GM19452 (cell line): Measurements from ENCODE around the gene BRI3.

Experiments used
- ATAC-seq: cut with Tn5 transposase; IDR thresholded peaks from one replicate; pipeline ENCODE4 v1.9.1; 2021; ENCODE audit not compliant: unreplicated experiment

The BRI3 gene

GRCh38 chr7:98251601-98252424, 29.7 kb upstream of the BRI3 start, which contains the start of gene TECPR1:
TSS of gene TECPR1 (minus strand) at chr7:98252232. CDS start at chr7:98246146, 6,086 bp downstream.
- peak; percentile 97 for ATAC-seq

- ATAC-seq, result no peak
Observed at GRCh38 chr7:98252425-98253054, 28.9 kb upstream of the BRI3 start.

GRCh38 chr7:98254516-98254915, 27.0 kb upstream of the BRI3 start:
- no peak for ATAC-seq

GRCh38 chr7:98254951-98255610, 26.4 kb upstream of the BRI3 start:
- no peak for ATAC-seq

DNA sequence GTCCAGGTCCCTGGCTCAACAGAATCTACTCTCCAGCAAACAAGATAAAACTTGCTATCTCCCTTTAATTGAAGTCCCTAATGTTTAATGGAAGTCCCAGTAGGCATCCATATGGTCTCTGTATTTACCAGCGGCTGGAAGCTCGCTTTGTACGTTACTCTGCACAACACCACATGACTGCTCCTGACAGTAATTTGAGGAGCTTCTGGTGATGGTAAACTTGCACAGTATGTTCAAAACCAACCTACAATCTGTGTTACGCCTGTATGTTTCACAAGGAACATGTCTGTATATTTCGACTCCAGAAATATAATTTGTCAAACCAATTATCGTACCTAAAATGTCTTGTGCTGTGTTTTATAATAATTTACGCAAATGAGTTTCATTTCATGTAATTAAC, 25.1 kb upstream of the BRI3 start:
- ATAC-seq, result no peak

- no peak for ATAC-seq
Observed at GRCh38 chr7:98257701-98258100, 23.8 kb upstream of the BRI3 start.

DNA sequence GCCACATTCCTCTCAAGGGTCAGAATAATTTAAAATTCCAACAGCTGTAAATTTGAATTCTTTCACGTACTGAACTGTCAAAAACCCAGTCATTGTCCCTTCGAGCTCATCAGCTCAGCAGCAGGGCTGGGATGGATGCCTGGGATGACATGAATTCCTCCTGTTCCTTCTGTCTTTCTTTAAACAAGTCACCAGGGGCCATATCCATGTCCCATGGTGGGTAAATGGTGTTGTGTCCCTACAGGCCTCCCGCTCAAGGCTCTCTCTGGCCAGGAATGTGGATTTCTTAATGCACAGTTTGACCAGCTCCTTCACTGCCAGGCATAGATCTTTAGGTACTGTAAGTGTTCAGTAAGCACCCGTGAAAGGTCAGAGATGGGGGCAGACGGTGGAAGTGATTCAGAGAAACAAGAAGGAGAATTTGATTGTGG, 15.6 kb upstream of the BRI3 start:
- no peak for ATAC-seq

- ATAC-seq, result no peak
Observed at GRCh38 chr7:98266840-98267239, 14.6 kb upstream of the BRI3 start.

DNA sequence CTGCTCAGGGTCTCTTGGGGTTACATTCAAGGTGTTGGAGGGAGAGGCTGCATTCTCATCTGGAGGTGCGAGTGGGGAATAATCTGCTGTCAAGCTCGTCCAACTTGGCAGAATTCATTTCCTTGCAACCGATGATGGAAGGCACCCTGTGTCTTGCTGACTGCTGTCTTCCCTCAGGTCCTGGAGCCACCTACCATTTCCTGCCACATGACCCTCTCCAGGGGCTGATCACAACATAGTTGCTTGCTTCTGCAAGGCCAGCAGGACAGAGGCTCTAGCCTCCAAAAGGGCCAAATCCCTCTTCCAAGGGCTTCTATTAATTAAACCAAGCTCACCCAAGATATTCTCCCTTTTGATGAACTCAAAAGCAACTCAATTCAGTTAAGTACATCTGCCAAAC, 14.2 kb upstream of the BRI3 start:
- ATAC-seq, result no peak

GRCh38 chr7:98276241-98276761, 5.2 kb upstream of the BRI3 start:
- ATAC-seq, result no peak

DNA sequence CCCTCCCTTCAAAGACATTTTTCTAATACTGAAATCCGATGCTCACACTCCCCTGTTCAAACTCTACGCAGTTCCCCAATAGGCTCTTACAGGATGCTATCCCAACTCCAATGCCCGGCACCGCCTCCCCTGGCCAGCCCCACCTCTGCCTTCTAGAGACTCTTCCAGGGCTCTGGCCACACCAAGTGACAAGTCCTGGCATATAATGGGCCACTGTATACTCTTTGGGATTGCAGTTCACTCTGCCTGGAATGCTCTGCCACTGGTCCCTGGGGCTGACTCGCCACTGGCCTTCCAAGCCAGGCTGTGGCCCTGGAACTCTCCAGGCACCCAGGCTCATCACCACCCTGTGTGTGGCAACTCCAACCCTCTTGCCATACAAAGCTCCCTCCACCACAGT, 3.1 kb upstream of the BRI3 start:
- ATAC-seq, result no peak

GRCh38 chr7:98278936-98279335, 2.5 kb upstream of the BRI3 start:
- no peak for ATAC-seq

DNA sequence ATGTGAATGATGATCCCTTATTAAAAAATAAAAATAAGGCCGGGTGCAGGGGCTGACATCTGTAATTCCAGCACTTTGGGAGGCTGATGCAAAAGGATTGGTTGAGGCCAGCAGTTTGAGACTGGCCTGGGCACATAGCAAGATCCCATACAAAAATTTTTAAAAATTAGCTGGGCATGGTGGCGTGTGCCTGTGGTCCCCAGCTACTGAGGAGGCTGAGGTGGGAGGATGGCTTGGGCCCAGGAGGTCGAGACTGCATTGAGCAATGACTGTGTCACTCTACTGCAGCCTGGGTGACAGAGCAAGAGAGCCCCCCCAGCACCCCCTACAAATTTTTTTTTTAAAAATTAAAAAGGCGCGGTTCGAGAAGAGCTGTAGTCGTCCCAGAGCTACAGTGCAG, 1.2 kb upstream of the BRI3 start:
- ATAC-seq, result no peak

GRCh38 chr7:98281757-98282606, 496 bp downstream of the BRI3 start:
- peak; percentile 36 for ATAC-seq

DNA sequence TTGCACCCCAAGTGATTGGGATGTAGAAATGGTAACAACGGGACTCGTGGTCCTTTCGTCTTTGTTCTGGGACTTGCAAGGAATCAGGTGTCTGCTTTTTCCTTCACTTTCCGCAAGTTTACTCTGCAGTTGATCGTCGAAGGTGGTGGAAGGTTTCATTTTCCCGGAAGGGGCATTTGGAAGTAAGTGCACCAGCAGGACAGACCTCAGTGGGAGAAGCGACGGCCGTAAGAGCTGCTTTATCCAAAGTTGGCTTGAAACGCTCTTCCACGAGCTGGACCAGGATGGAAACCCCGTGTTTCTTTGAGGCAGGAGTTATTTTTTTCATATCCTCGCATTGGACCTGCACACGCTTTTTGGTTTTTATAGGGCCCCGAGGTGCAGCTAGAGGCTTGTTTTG, 1.2 kb downstream of the BRI3 start:
- no peak for ATAC-seq

- no peak for ATAC-seq
Observed at GRCh38 chr7:98283127-98283886, 1.8 kb downstream of the BRI3 start.

DNA sequence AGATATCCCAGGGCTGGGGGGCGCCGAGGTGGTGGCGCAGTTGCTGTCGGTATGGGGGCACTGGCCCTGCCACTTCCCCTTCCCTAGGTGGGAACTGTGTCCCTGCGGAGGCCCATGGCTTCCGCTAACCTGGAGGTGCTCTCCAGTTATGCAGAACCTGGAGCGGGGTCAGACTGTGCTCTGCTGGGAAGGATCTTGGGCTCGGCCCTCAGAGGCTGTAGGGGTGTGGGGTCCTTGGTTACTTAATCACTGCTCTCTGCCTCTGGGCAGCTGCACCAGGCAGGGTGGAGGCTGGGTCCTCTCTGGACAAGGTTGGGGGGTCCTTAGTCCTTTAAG, 2.4 kb downstream of the BRI3 start:
- ATAC-seq, result no peak

DNA sequence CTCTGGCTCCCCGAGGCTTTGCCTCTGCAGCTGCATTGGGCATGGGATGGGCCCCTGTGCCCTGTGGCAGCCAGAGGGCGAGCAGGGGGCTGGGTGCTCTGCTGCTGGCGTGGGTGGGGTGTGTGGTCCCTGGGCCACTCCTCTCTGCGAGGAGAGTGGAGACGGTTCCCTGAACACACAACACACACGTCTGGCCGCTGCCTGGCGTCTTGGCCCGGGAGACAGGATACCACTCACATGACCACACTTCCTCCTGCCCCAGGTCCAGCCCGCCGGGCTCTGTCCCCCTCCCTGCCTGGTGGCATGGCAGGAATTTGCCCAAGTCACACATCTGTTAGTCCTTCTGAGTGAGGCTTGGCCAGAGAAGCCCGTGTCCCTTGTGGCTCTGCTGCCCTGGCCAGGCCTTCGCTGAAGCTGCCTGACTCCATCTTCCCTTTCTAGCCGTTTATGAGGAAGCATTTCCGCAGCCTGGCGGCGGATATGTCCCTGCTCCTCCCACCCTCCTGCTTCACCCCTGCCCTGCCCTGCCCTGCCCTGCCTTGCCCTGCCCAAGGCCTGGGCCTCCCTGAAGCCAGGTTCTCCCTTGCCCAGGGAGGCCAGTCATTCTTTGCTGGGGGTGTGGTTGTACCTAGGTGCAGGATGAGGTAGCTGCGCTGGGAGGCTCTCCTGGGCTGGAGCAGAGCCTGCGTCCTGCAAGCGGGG, 3.0 kb downstream of the BRI3 start:
- ATAC-seq, result no peak
